Vagina (tissue), 2 donors: ENCODE data around the gene RIPOR3. TPM values are rescaled to one million over a fixed set of nuclear protein-coding genes. Genes with fewer than 3 reads are reported as not detected.

Experiments
- DNase-seq, 2 donors: peaks; one replicate each; pipeline ENCODE4 v3.0.0-alpha.2; 2017; ENCODE audit errors: extremely low spot score in 2 of 2
- H3K27ac ChIP-seq: fragments of 200-600 bp; sonication (generic); one replicate; pipeline ENCODE4 v1.5.1; 2019
- H3K27me3 ChIP-seq: fragments of 200-600 bp; sonication (generic); one replicate; pipeline ENCODE4 v1.5.1; 2019
- H3K36me3 ChIP-seq, 2 donors: fragments of 200-600 bp; sonication (generic); one replicate each; pipeline ENCODE4 v1.5.1; 2017 to 2019
- H3K4me1 ChIP-seq: fragments of 200-600 bp; sonication (generic); one replicate; pipeline ENCODE4 v1.5.1; 2019
- H3K4me3 ChIP-seq, 2 donors: fragments of 200-600 bp; sonication (generic); 1 replicate in 1 of 2; 2 replicates in 1 of 2; pipeline ENCODE4 v1.5.1; 2016 to 2019
- H3K9me3 ChIP-seq: fragments of 200-600 bp; sonication (generic); one replicate; pipeline ENCODE4 v1.5.1; 2019
- POLR2A ChIP-seq, 2 donors: fragments of 450-650 bp; IDR thresholded peaks; one replicate each; pipeline ENCODE4 v1.6.1; 2017; ENCODE audit warnings: antibody characterized with exemption in 2 of 2, mild to moderate bottlenecking in 2 of 2, moderate library complexity in 2 of 2
- POLR2AphosphoS5 ChIP-seq, 2 donors: sonication (generic); formaldehyde crosslinking; IDR thresholded peaks; one replicate each; pipeline ENCODE4 v1.9.0; 2017; ENCODE audit warnings: antibody characterized with exemption in 2 of 2, mild to moderate bottlenecking in 2 of 2, low read depth in 1 of 2; ENCODE audit not compliant: insufficient read depth in 1 of 2
- intact Hi-C: fragments of 100-400 bp; cut with DNase I; formaldehyde crosslinking; loops from one replicate; pipeline ENCODE4 v1.15.1; 2023
- total RNA-seq: library from RNA; depleted of rRNA; stranded (reverse); fragments of >200 nt; gene quantifications from one replicate; pipeline ENCODE4 v1.2.3, GENCODE V29; 2016
- TF ChIP-seq, protein P1 (sequence below), 3 experiments: fragments of 450-650 bp in 2 of 3; fragments of 200-600 bp in 1 of 3; sonication (generic) in 1 of 3; IDR thresholded peaks; one replicate each; pipeline ENCODE4 v1.5.1; 2017 to 2019; ENCODE audit warnings: antibody characterized with exemption in 3 of 3, mild to moderate bottlenecking in 2 of 3, moderate library complexity in 2 of 3

Gene RIPOR3
- total RNA-seq, 1 donor from 2014 or later, result 38.1 TPM

DNA sequence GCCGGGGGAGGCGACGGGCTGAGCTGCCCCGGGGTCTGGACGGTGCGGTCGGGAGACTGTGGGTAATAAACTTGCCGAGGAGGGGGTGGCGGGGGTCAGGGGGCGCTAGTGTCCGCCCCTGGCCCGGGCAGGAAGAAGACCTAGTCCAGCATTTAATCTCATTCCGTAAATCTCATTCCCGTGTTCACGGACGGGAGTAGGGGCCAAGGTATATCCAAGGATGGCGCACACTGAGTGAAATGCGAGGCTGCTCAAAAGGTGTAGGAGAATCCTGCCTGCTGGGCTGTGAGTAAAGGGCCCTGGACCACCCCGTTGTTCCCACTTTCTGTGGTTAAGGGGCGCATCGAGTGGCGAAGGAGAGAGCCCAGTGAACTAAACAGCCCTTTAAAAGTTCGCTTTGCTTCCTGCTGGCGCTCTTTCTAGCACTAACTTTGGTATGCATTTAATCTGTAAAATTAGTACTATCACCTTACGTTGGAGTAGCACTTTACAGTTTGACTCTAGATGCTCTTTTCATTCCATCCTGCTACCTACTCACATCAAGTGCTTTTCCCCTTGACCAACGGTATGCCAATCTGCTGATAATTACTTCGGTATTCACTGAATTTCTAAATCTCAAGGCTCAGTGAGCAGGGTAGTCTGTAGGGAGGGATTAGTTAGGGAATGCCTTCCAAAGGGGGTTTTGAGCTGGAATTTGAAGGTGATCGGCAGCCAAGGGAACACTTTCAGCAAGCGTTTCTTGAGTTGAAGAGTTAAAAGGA, 40.8 kb upstream of the RIPOR3 start:
- TF ChIP-seq POLR2AphosphoS5 (IDR thresholded peaks at IDR 0.05; ENCODE audit: insufficient read depth in 1 of 2, low read depth in 1 of 2) (no peak), POLR2A (IDR thresholded peaks at IDR 0.05) (no peak)
- TF ChIP-seq, protein P1, sequence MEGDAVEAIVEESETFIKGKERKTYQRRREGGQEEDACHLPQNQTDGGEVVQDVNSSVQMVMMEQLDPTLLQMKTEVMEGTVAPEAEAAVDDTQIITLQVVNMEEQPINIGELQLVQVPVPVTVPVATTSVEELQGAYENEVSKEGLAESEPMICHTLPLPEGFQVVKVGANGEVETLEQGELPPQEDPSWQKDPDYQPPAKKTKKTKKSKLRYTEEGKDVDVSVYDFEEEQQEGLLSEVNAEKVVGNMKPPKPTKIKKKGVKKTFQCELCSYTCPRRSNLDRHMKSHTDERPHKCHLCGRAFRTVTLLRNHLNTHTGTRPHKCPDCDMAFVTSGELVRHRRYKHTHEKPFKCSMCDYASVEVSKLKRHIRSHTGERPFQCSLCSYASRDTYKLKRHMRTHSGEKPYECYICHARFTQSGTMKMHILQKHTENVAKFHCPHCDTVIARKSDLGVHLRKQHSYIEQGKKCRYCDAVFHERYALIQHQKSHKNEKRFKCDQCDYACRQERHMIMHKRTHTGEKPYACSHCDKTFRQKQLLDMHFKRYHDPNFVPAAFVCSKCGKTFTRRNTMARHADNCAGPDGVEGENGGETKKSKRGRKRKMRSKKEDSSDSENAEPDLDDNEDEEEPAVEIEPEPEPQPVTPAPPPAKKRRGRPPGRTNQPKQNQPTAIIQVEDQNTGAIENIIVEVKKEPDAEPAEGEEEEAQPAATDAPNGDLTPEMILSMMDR (IDR thresholded peaks at IDR 0.05), result no peak
- Histone ChIP-seq H3K27me3 (no peaks in the 10 kb centered on the region), H3K4me1 (peaks cover 32% of the 10 kb centered on the region), H3K36me3 (no peaks in the 10 kb centered on the region), H3K27ac (peak overlapping the region; percentile 79), H3K4me3 (peak overlapping the region; percentile 88 to 92), H3K9me3 (no peaks in the 10 kb centered on the region)
- peak in 1 of 2 donors; percentile 82 for DNase-seq
- intact Hi-C loops, result no loop called here

DNA sequence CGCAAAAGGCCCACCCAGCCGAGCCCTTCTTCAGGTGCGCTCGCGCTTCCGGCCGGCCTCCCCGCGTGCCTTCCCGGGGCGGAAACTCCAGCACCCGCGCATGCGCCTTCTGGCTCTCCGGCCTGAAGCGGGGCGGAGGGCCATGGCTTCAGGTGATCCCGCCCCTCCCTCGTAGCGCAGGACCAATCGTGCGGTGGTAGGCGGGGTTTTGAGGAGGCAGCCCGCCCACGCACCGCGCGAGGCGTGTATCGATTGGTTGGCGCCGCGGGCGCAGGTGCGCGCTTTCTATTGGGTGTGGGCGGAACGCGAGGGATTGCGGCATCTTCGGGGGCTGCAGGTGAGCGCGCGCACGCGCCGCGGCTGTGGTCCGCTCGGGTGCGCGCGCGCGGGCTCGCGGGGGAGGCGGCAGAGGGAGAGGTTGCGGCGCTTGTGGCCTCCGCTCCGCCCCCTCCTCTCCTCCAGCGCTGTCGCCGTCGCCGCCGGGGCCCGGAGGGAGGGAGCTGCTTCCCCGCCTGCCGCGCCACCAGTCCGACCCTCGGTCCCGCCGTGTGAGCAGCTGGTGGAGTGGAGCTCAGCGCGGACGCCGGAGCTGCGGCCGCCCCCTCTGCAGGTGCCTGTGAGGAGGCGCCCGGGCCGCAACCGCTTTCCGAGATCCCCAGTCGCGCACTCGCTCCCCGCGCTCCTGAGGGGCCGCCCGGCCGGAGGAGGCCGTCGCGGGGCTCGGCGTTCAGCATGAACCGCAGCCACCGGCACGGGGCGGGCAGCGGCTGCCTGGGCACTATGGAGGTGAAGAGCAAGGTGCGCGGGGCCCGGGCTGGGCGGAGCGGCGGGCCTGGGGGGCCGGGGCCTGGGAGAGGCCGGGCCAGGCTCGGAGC, 40.0 kb upstream of the RIPOR3 start, which contains the start of gene PARD6B:
Gene PARD6B, plus strand, starts transcription at position 526 of the 875 bp plus-strand sequence. Its CDS starts 207 bp downstream, at position 733.
- Histone ChIP-seq H3K4me1 (peaks cover 37% of the 10 kb centered on the region), H3K4me3 (peak within 1 kb of the TSS; percentile 88 to 92), H3K36me3 (no peaks in the 10 kb centered on the region), H3K27ac (peak within 1 kb of the TSS; percentile 79), H3K9me3 (no peaks in the 10 kb centered on the region), H3K27me3 (no peaks in the 10 kb centered on the region)
- TF ChIP-seq, protein P1 (IDR thresholded peaks at IDR 0.05), result no peak
- TF ChIP-seq POLR2A (IDR thresholded peaks at IDR 0.05) (peak in 1 of 2 donors; percentile 20), POLR2AphosphoS5 (IDR thresholded peaks at IDR 0.05; ENCODE audit: insufficient read depth in 1 of 2, low read depth in 1 of 2) (peak; percentile 50 to 83)
- intact Hi-C loops, result no loop called here
- DNase-seq, result peak; percentile 95 to 99

GRCh38 chr20:50730765-50731054, 39.4 kb upstream of the RIPOR3 start:
- TF ChIP-seq, protein P1 (IDR thresholded peaks at IDR 0.05), result no peak
- peak in 1 of 2 donors; percentile 62 for TF ChIP-seq POLR2AphosphoS5 (IDR thresholded peaks at IDR 0.05; ENCODE audit: insufficient read depth in 1 of 2, low read depth in 1 of 2)
- H3K4me3 ChIP-seq, result peak overlapping the region; percentile 88 to 92
- H3K27me3 ChIP-seq, result no peaks in the 10 kb centered on the region
- H3K9me3 ChIP-seq, result no peaks in the 10 kb centered on the region
- no peak for DNase-seq
- peak overlapping the region; percentile 79 for H3K27ac ChIP-seq
- H3K36me3 ChIP-seq, result no peaks in the 10 kb centered on the region
- H3K4me1 ChIP-seq, result peaks cover 43% of the 10 kb centered on the region
- intact Hi-C loops, result no loop called here

DNA sequence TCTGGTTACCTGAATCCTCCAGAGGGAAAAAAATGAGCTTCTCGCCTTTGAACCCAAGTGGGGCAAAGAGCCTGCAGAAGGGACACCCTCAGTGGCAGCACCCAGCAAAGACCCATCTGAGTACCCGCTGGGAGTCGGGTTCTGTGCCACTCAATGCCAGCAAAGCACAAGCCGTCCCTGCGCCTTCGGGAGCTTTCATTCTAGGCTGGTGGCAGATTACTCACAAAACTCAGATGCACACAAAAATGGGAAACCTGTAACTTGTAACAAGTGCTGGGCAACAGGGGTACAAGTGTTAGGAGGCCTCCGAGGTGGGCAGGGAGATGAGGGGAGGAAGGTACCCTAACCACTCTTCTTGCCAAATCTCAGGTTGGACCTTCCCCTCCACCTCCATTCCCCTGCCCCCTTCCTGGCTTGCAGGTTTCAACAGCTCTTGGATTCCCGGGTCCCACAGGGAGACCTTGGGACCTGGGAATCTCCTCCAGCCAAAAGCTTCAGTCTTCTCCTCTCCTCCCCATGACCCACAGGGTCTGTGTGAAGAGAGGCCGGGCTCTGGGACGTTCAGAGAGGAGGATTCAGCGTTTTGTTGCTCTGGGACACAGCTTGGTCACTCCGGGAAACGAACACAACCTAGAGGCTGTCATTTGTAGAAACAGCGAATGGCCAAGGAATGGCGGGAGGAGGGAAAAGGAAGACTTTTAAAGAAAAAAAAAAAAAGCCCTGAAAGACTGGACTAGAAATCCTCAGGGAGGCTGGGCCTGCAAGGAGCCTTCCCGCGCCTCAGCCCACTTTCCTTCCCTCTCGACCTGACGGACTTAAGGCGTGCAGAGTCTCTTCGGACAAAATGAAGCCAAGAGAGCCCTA, 38.8 kb upstream of the RIPOR3 start:
- no peaks in the 10 kb centered on the region for H3K27me3 ChIP-seq
- TF ChIP-seq, protein P1 (IDR thresholded peaks at IDR 0.05), result no peak
- no peak for TF ChIP-seq POLR2AphosphoS5 (IDR thresholded peaks at IDR 0.05; ENCODE audit: insufficient read depth in 1 of 2, low read depth in 1 of 2)
- TF ChIP-seq POLR2A (IDR thresholded peaks at IDR 0.05), result no peak
- intact Hi-C loops, result no loop called here
- no peaks in the 10 kb centered on the region for H3K9me3 ChIP-seq
- H3K4me1 ChIP-seq, result peaks cover 49% of the 10 kb centered on the region
- no peaks in the 10 kb centered on the region for H3K36me3 ChIP-seq
- DNase-seq, result peak in 1 of 2 donors; percentile 88
- H3K27ac ChIP-seq, result peak overlapping the region; percentile 79
- H3K4me3 ChIP-seq, result peak overlapping the region; percentile 88 to 92
